Measurements from ENCODE around the gene EIF4E3.

Gene EIF4E3

GRCh38 chr3:71753701-71754609 lies 28.8 kb upstream of the EIF4E3 start, which contains the start of gene GPR27:
Gene GPR27 (plus strand): TSS chr3:71753855. CDS start chr3:71754050, 195 bp downstream.
- Histone ChIP-seq H3K4me2 (no peak within 1 kb of the TSS), H3K4me3 (IDR thresholded peaks at IDR 0.05; ENCODE audit: insufficient read depth, low read depth, low read length) (no peak within 1 kb of the TSS), H3K4me1 (ENCODE audit: low read depth, poor library complexity, severe bottlenecking) (no peaks in the 10 kb centered on the region), H4K20me1 (ENCODE audit: insufficient read depth) (no peaks in the 10 kb centered on the region), H3K79me2 (ENCODE audit: insufficient read depth, low read depth) (no peaks in the 10 kb centered on the region), H2AFZ (ENCODE audit: low read depth) (no peak within 1 kb of the TSS), H3K9ac (no peak within 1 kb of the TSS), H3K36me3 (ENCODE audit: insufficient read depth) (no peaks in the 10 kb centered on the region), H3K27ac (no peak within 1 kb of the TSS), H3K27me3 (ENCODE audit: insufficient read depth, low read depth) (no peaks in the 10 kb centered on the region)
- no peak for TF ChIP-seq CTCF (conservative IDR thresholded peaks at IDR 0.05; ENCODE audit: low read depth, low read length)

GRCh38 chr3:71752831-71753700 lies 27.9 kb upstream of the EIF4E3 start:
- Histone ChIP-seq H4K20me1 (ENCODE audit: insufficient read depth) (no peaks in the 10 kb centered on the region), H2AFZ (ENCODE audit: low read depth) (no peak overlapping the region), H3K9ac (no peak overlapping the region), H3K27ac (no peak overlapping the region), H3K4me1 (ENCODE audit: low read depth, poor library complexity, severe bottlenecking) (no peaks in the 10 kb centered on the region), H3K79me2 (ENCODE audit: insufficient read depth, low read depth) (no peaks in the 10 kb centered on the region), H3K36me3 (ENCODE audit: insufficient read depth) (no peaks in the 10 kb centered on the region), H3K27me3 (ENCODE audit: insufficient read depth, low read depth) (no peaks in the 10 kb centered on the region), H3K4me3 (IDR thresholded peaks at IDR 0.05; ENCODE audit: insufficient read depth, low read depth, low read length) (no peak overlapping the region), H3K4me2 (no peak overlapping the region)
- TF ChIP-seq CTCF (conservative IDR thresholded peaks at IDR 0.05; ENCODE audit: low read depth, low read length) = no peak

- H3K36me3 ChIP-seq (ENCODE audit: insufficient read depth) = no peaks in the 10 kb centered on the region
- no peaks in the 10 kb centered on the region for H4K20me1 ChIP-seq (ENCODE audit: insufficient read depth)
- H3K9ac ChIP-seq = no peak overlapping the region
- H3K4me2 ChIP-seq = no peak overlapping the region
- no peak for TF ChIP-seq CTCF (conservative IDR thresholded peaks at IDR 0.05; ENCODE audit: low read depth, low read length)
- no peak overlapping the region for H3K27ac ChIP-seq
- no peaks in the 10 kb centered on the region for H3K4me1 ChIP-seq (ENCODE audit: low read depth, poor library complexity, severe bottlenecking)
- H3K4me3 ChIP-seq (IDR thresholded peaks at IDR 0.05; ENCODE audit: insufficient read depth, low read depth, low read length) = no peak overlapping the region
- no peak overlapping the region for H2AFZ ChIP-seq (ENCODE audit: low read depth)
- no peaks in the 10 kb centered on the region for H3K27me3 ChIP-seq (ENCODE audit: insufficient read depth, low read depth)
- no peaks in the 10 kb centered on the region for H3K79me2 ChIP-seq (ENCODE audit: insufficient read depth, low read depth)
Observed at GRCh38 chr3:71751602-71752001, 26.4 kb upstream of the EIF4E3 start.

GRCh38 chr3:71744738-71745137 lies 19.5 kb upstream of the EIF4E3 start:
- no peaks in the 10 kb centered on the region for H3K36me3 ChIP-seq (ENCODE audit: insufficient read depth)
- no peak overlapping the region for H3K4me2 ChIP-seq
- no peak overlapping the region for H3K9ac ChIP-seq
- no peak overlapping the region for H2AFZ ChIP-seq (ENCODE audit: low read depth)
- no peaks in the 10 kb centered on the region for H3K4me1 ChIP-seq (ENCODE audit: low read depth, poor library complexity, severe bottlenecking)
- no peaks in the 10 kb centered on the region for H3K79me2 ChIP-seq (ENCODE audit: insufficient read depth, low read depth)
- no peak overlapping the region for H3K4me3 ChIP-seq (IDR thresholded peaks at IDR 0.05; ENCODE audit: insufficient read depth, low read depth, low read length)
- TF ChIP-seq CTCF (conservative IDR thresholded peaks at IDR 0.05; ENCODE audit: low read depth, low read length) = no peak
- H3K27ac ChIP-seq = no peak overlapping the region
- no peaks in the 10 kb centered on the region for H4K20me1 ChIP-seq (ENCODE audit: insufficient read depth)
- no peaks in the 10 kb centered on the region for H3K27me3 ChIP-seq (ENCODE audit: insufficient read depth, low read depth)

All from KMS-11 (cell line).